Smooth muscle cell (in vitro differentiated cells): ENCODE results near the gene SLC19A1. TPM values are rescaled to one million over a fixed set of nuclear protein-coding genes. Genes with fewer than 3 reads are reported as not detected.

ENCODE experiments used
- DNase-seq: peaks from one replicate; lab custom pipeline; 2025; ENCODE audit not compliant: unreplicated experiment; lab: John Stamatoyannopoulos, UW
- H2AFZ ChIP-seq: fragments of 200-600 bp; sonication (generic); 2 replicates; pipeline ENCODE4 v1.6.0; 2016; ENCODE audit warnings: antibody characterized with exemption, low read depth, mild to moderate bottlenecking
- H3F3A ChIP-seq: fragments of 200-600 bp; sonication (generic); 2 replicates; pipeline ENCODE4 v1.6.0; 2017; ENCODE audit warnings: antibody characterized with exemption, low read depth
- H3K27ac ChIP-seq: fragments of 200-600 bp; sonication (generic); 2 replicates; pipeline ENCODE4 v1.5.1; 2016; ENCODE audit warnings: low read depth, mild to moderate bottlenecking
- H3K27me3 ChIP-seq: fragments of 200-600 bp; sonication (generic); 2 replicates; pipeline ENCODE4 v1.6.1; 2016; ENCODE audit warnings: low read depth, mild to moderate bottlenecking
- H3K36me3 ChIP-seq: fragments of 200-600 bp; sonication (generic); 2 replicates; pipeline ENCODE4 v1.5.1; 2016; ENCODE audit warnings: low read depth
- H3K4me1 ChIP-seq: fragments of 200-600 bp; sonication (generic); 2 replicates; pipeline ENCODE4 v1.5.1; 2016; ENCODE audit warnings: low read depth
- H3K4me2 ChIP-seq: fragments of 200-600 bp; sonication (generic); 2 replicates; pipeline ENCODE4 v1.6.0; 2016; ENCODE audit warnings: mild to moderate bottlenecking
- H3K4me3 ChIP-seq: fragments of 200-600 bp; sonication (generic); 2 replicates; pipeline ENCODE4 v1.5.1; 2016; ENCODE audit warnings: mild to moderate bottlenecking
- H3K79me2 ChIP-seq: fragments of 200-600 bp; sonication (generic); 2 replicates; pipeline ENCODE4 v1.6.0; 2016; ENCODE audit warnings: low read depth, mild to moderate bottlenecking
- H3K9ac ChIP-seq: fragments of 200-600 bp; sonication (generic); 2 replicates; pipeline ENCODE4 v1.6.0; 2016; ENCODE audit warnings: low read depth
- H3K9me3 ChIP-seq: fragments of 200-600 bp; sonication (generic); replicated peaks from 2 replicates; pipeline ENCODE4 v1.5.1; 2016; ENCODE audit warnings: low read depth
- H4K20me1 ChIP-seq: fragments of 200-600 bp; sonication (generic); 2 replicates; pipeline ENCODE4 v1.6.0; 2016; ENCODE audit warnings: low read depth
- CTCF ChIP-seq: fragments of 200-600 bp; sonication (generic); IDR thresholded peaks from 2 replicates; pipeline ENCODE4 v1.5.1; 2017; ENCODE audit warnings: borderline replicate concordance, mild to moderate bottlenecking, antibody characterized with exemption; ENCODE audit not compliant: insufficient read depth, poor library complexity, severe bottlenecking
- WGBS: methylation state at CpG from one replicate; pipeline ENCODE4 v1.1.7; 2016; ENCODE audit warnings: low lambda C conversion rate; 5-methylcytosine and 5-hydroxymethylcytosine counted together
- polyA plus RNA-seq: library from polyadenylated mRNA; unstranded; fragments of >200 nt; fragmentation: Nextera tagmentation; extraction: Ambion mirVana; gene quantifications from 2 replicates; pipeline ENCODE4 v1.2.1, GENCODE V29; 2016
- total RNA-seq: library from RNA; depleted of rRNA; stranded (reverse); fragments of >200 nt; gene quantifications from 2 replicates; pipeline ENCODE4 v1.2.3, GENCODE V29; 2014

Gene SLC19A1
- total and polyA plus RNA-seq, 2 experiments from 2014 or later, result 2.3 to 33.2 TPM

GRCh38 chr21:45535341-45536081, 6.7 kb downstream of the SLC19A1 start:
- no peak for TF ChIP-seq CTCF
- DNase-seq, result no peak
- WGBS, result 94% methylated on average over 33 of the region's 34 CpGs
- Histone ChIP-seq H4K20me1 (no peaks in the 10 kb centered on the region), H3K4me2 (no peak overlapping the region), H3K4me1 (no peaks in the 10 kb centered on the region), H3K9me3 (no peaks in the 10 kb centered on the region), H3K27me3 (no peaks in the 10 kb centered on the region), H3K4me3 (no peak overlapping the region), H3K79me2 (no peaks in the 10 kb centered on the region), H2AFZ (no peak overlapping the region), H3K27ac (no peak overlapping the region), H3K9ac (no peak overlapping the region), H3F3A (no peaks in the 10 kb centered on the region), H3K36me3 (no peaks in the 10 kb centered on the region)

- no peak for DNase-seq
- no peak overlapping the region for H2AFZ ChIP-seq
- no peaks in the 10 kb centered on the region for H4K20me1 ChIP-seq
- no peaks in the 10 kb centered on the region for H3K27me3 ChIP-seq
- no peak overlapping the region for H3K9ac ChIP-seq
- no peak for TF ChIP-seq CTCF
- H3K4me3 ChIP-seq, result no peak overlapping the region
- no peaks in the 10 kb centered on the region for H3F3A ChIP-seq
- no peaks in the 10 kb centered on the region for H3K36me3 ChIP-seq
- no peaks in the 10 kb centered on the region for H3K9me3 ChIP-seq
- no peaks in the 10 kb centered on the region for H3K4me1 ChIP-seq
- H3K27ac ChIP-seq, result no peak overlapping the region
- no peak overlapping the region for H3K4me2 ChIP-seq
- no peaks in the 10 kb centered on the region for H3K79me2 ChIP-seq
- WGBS, result 81% methylated on average over 25 of the region's 28 CpGs
Measured at GRCh38 chr21:45534636-45535331, 7.5 kb downstream of the SLC19A1 start.

GRCh38 chr21:45533846-45534635, 8.2 kb downstream of the SLC19A1 start:
- 94% methylated on average over 20 of the region's 20 CpGs for WGBS
- TF ChIP-seq CTCF, result no peak
- Histone ChIP-seq H4K20me1 (no peaks in the 10 kb centered on the region), H3K9me3 (no peaks in the 10 kb centered on the region), H3K9ac (no peak overlapping the region), H3F3A (no peaks in the 10 kb centered on the region), H3K4me2 (no peak overlapping the region), H3K27me3 (no peaks in the 10 kb centered on the region), H3K4me3 (no peak overlapping the region), H3K4me1 (no peaks in the 10 kb centered on the region), H2AFZ (no peak overlapping the region), H3K27ac (no peak overlapping the region), H3K36me3 (no peaks in the 10 kb centered on the region), H3K79me2 (no peaks in the 10 kb centered on the region)
- no peak for DNase-seq
